Measurements from ENCODE around the gene ENAH.
"Not testable (repeated sequence)": the region's sequence is repeated elsewhere in the genome, so short reads cannot be mapped to it uniquely, and the experiment has no call there.

Gene ENAH

DNA sequence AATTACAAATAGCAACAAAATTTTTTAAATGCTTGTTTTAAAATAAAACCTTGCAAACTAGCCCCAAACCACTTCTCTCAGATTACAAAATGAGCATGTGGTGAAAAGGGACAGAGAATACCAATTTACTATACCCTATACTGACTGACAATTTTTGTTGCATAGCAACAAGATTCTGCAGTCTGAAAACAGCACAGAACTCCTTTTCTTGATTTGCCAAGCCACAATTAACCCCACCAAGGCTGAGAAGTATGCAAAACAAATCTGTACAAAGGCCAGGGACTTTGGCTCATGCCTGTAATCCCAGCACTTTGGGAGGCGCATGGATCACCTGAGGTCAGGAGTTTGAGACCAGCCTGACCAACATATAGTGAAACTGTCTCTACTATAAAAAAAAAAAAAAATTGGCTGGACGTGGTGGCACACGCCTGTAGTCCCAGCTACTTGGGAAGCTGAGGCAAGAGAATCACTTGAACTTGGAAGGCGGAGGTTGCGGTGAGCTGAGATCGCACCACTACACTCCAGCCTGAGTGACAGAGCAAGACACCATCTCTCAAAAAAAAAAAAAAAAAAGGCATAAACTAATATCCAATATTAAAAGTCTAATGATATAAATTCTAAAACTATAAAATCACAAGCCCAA is 21.8 kb downstream of the ENAH start:
- Histone ChIP-seq H3K79me2 (ENCODE audit: insufficient read depth, low read length) (no peaks in the 10 kb centered on the region), H2AFZ (ENCODE audit: low read length) (no peak overlapping the region), H3K9me3 (ENCODE audit: low read length) (no peaks in the 10 kb centered on the region), H4K20me1 (ENCODE audit: insufficient read depth, low read length) (no peaks in the 10 kb centered on the region), H3K4me3 (ENCODE audit: low read depth, low read length, poor library complexity, severe bottlenecking) (no peak overlapping the region), H3K9me2 (ENCODE audit: low read depth, low read length) (no peaks in the 10 kb centered on the region), H3K36me3 (ENCODE audit: insufficient read depth, low read length) (no peaks in the 10 kb centered on the region), H3K4me1 (ENCODE audit: insufficient read depth, low read length, severe bottlenecking) (no peaks in the 10 kb centered on the region), H3K4me2 (ENCODE audit: low read length) (no peak overlapping the region), H3K9ac (ENCODE audit: low read length) (no peak overlapping the region), H3K27ac (ENCODE audit: low read depth, low read length, poor library complexity, severe bottlenecking) (no peak overlapping the region), H3F3A (ENCODE audit: insufficient read depth, low read length) (no peaks in the 10 kb centered on the region), H3K27me3 (ENCODE audit: insufficient read depth, low read length) (no peaks in the 10 kb centered on the region)
- TF ChIP-seq EZH2 (IDR thresholded peaks at IDR 0.05; ENCODE audit: borderline replicate concordance, low read length) = no peak
- TF ChIP-seq, protein P1, sequence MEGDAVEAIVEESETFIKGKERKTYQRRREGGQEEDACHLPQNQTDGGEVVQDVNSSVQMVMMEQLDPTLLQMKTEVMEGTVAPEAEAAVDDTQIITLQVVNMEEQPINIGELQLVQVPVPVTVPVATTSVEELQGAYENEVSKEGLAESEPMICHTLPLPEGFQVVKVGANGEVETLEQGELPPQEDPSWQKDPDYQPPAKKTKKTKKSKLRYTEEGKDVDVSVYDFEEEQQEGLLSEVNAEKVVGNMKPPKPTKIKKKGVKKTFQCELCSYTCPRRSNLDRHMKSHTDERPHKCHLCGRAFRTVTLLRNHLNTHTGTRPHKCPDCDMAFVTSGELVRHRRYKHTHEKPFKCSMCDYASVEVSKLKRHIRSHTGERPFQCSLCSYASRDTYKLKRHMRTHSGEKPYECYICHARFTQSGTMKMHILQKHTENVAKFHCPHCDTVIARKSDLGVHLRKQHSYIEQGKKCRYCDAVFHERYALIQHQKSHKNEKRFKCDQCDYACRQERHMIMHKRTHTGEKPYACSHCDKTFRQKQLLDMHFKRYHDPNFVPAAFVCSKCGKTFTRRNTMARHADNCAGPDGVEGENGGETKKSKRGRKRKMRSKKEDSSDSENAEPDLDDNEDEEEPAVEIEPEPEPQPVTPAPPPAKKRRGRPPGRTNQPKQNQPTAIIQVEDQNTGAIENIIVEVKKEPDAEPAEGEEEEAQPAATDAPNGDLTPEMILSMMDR (IDR thresholded peaks at IDR 0.05; ENCODE audit: low read length) = no peak

DNA sequence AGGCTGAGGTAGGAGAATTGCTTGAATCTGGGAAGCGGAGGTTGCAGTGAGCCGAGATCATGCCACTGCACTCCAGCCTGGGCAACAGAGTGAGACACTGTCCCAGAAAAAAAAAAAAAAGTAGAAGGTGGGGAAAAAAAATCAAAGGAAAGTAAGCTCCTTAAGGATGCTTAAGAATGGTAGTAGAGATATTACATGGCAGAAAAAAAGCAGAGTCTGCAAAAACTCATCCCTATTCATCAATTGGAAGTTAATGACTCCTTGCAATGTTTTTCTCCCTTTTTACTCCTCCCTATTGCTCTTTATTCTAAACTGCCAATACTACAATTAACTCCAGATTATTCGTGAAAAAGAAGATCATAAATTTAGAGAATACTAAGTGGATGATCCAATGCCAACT is 23.4 kb downstream of the ENAH start:
- no peak overlapping the region for H2AFZ ChIP-seq (ENCODE audit: low read length)
- no peaks in the 10 kb centered on the region for H3K79me2 ChIP-seq (ENCODE audit: insufficient read depth, low read length)
- H4K20me1 ChIP-seq (ENCODE audit: insufficient read depth, low read length) = no peaks in the 10 kb centered on the region
- H3K4me3 ChIP-seq (ENCODE audit: low read depth, low read length, poor library complexity, severe bottlenecking) = no peak overlapping the region
- no peak overlapping the region for H3K27ac ChIP-seq (ENCODE audit: low read depth, low read length, poor library complexity, severe bottlenecking)
- H3K4me2 ChIP-seq (ENCODE audit: low read length) = no peak overlapping the region
- no peaks in the 10 kb centered on the region for H3K9me3 ChIP-seq (ENCODE audit: low read length)
- no peaks in the 10 kb centered on the region for H3K9me2 ChIP-seq (ENCODE audit: low read depth, low read length)
- no peaks in the 10 kb centered on the region for H3K27me3 ChIP-seq (ENCODE audit: insufficient read depth, low read length)
- H3F3A ChIP-seq (ENCODE audit: insufficient read depth, low read length) = no peaks in the 10 kb centered on the region
- H3K4me1 ChIP-seq (ENCODE audit: insufficient read depth, low read length, severe bottlenecking) = no peaks in the 10 kb centered on the region
- H3K36me3 ChIP-seq (ENCODE audit: insufficient read depth, low read length) = no peaks in the 10 kb centered on the region
- H3K9ac ChIP-seq (ENCODE audit: low read length) = no peak overlapping the region
- TF ChIP-seq EZH2 (IDR thresholded peaks at IDR 0.05; ENCODE audit: borderline replicate concordance, low read length) = no peak
- TF ChIP-seq, protein P1 (IDR thresholded peaks at IDR 0.05; ENCODE audit: low read length) = no peak

DNA sequence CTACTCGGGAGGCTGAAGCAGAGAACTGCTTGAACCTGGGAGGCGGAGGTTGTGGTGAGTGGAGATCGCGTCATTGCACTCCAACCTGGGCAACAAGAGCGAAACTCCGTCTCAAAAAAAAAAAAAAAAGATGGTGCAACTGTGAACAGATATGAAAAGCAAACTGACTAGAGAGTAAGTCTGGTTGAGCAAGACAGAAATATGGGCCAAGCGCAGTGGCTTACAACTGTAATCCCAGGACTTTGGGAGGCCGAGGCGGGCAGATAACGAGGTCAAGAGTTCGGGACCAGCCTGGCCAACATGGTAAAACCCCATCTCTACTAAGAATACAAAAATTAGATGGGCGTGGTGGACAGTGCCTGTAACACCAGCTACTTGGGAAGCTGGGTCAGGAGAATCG is 24.1 kb downstream of the ENAH start:
- H3K79me2 ChIP-seq (ENCODE audit: insufficient read depth, low read length); H3K27me3 ChIP-seq (ENCODE audit: insufficient read depth, low read length); H3K4me2 ChIP-seq (ENCODE audit: low read length); H2AFZ ChIP-seq (ENCODE audit: low read length); H3K9me3 ChIP-seq (ENCODE audit: low read length); H3K4me3 ChIP-seq (ENCODE audit: low read depth, low read length, poor library complexity, severe bottlenecking); H3F3A ChIP-seq (ENCODE audit: insufficient read depth, low read length); H3K9me2 ChIP-seq (ENCODE audit: low read depth, low read length); H4K20me1 ChIP-seq (ENCODE audit: insufficient read depth, low read length); H3K27ac ChIP-seq (ENCODE audit: low read depth, low read length, poor library complexity, severe bottlenecking); H3K9ac ChIP-seq (ENCODE audit: low read length); H3K36me3 ChIP-seq (ENCODE audit: insufficient read depth, low read length); H3K4me1 ChIP-seq (ENCODE audit: insufficient read depth, low read length, severe bottlenecking): not testable (repeated sequence)

DNA sequence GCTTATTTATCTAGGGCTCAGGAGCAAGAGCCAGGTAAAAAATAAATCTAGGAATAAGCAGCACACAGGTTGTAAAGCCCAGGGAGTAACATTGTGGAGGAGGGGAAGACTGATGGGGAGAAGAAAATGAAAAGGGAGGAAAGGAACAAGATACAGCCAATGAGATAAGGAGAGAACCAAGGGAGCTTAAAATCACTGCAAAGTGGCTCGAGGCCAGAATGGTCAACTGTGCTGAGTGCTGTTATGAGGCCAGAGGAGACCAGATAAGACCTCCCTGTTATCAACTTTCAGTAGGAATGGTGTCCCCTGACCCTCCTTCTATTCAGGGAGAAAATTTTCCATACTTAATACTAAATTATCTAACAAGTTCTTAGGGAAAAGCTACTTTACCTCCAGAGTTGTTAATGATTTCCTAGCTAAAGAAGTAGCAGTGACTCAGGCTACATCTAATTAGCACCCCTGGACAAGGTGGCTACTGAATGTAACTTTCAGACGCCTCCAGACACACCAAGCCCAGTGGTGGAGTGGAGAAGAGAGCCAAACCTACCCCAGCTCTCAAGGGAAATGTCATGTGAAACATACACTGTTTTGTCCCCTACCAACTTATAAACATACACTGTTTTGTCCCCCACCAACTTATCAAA is 25.5 kb downstream of the ENAH start:
- H4K20me1 ChIP-seq (ENCODE audit: insufficient read depth, low read length) = no peaks in the 10 kb centered on the region
- no peak for TF ChIP-seq EZH2 (IDR thresholded peaks at IDR 0.05; ENCODE audit: borderline replicate concordance, low read length)
- TF ChIP-seq, protein P1 (IDR thresholded peaks at IDR 0.05; ENCODE audit: low read length) = no peak
- H3K79me2 ChIP-seq (ENCODE audit: insufficient read depth, low read length) = no peaks in the 10 kb centered on the region

More for the DNA sequence above, 25.5 kb downstream of the ENAH start:
- Histone ChIP-seq H3K4me1 (ENCODE audit: insufficient read depth, low read length, severe bottlenecking) (no peaks in the 10 kb centered on the region), H3F3A (ENCODE audit: insufficient read depth, low read length) (no peaks in the 10 kb centered on the region), H3K9me2 (ENCODE audit: low read depth, low read length) (no peaks in the 10 kb centered on the region), H3K27ac (ENCODE audit: low read depth, low read length, poor library complexity, severe bottlenecking) (no peak overlapping the region), H3K4me3 (ENCODE audit: low read depth, low read length, poor library complexity, severe bottlenecking) (no peak overlapping the region), H3K27me3 (ENCODE audit: insufficient read depth, low read length) (no peaks in the 10 kb centered on the region), H2AFZ (ENCODE audit: low read length) (no peak overlapping the region), H3K9ac (ENCODE audit: low read length) (no peak overlapping the region), H3K4me2 (ENCODE audit: low read length) (no peak overlapping the region), H3K9me3 (ENCODE audit: low read length) (no peaks in the 10 kb centered on the region), H3K36me3 (ENCODE audit: insufficient read depth, low read length) (no peaks in the 10 kb centered on the region)
